Spleen (tissue), 11 donors: Measurements from ENCODE around the gene SYCE3. TPM values are rescaled to one million over a fixed set of nuclear protein-coding genes. Genes with fewer than 3 reads are reported as not detected.
A peak's percentile ranks its signal among the peaks of the same experiment; 100 is the strongest.

Source experiments
- DNase-seq: peaks from one replicate; pipeline ENCODE4 v3.0.0-alpha.2; 2020
- H3K27ac ChIP-seq, 8 donors: fragments of 200-600 bp; sonication (generic) in 7 of 8; 1 replicate in 4 of 8; 2 replicates in 4 of 8; pipeline versions ENCODE4 v1.5.0 to v1.8.0; 2016 to 2021; ENCODE audit warnings: inconsistent platforms in 4 of 8, mild to moderate bottlenecking in 4 of 8, moderate library complexity in 1 of 8
- H3K27me3 ChIP-seq, 7 donors: fragments of 200-600 bp; sonication (generic) in 6 of 7; replicated peaks in 1 of 7; 1 replicate in 4 of 7; 2 replicates in 3 of 7; pipeline versions ENCODE4 v1.5.0 to v1.8.0; 2016 to 2021; ENCODE audit warnings: inconsistent platforms in 3 of 7, mild to moderate bottlenecking in 1 of 7
- H3K36me3 ChIP-seq, 6 donors: fragments of 200-600 bp; sonication (generic) in 5 of 6; 1 replicate in 4 of 6; 2 replicates in 2 of 6; pipeline versions ENCODE4 v1.5.0 to v1.8.0; 2016 to 2021; ENCODE audit warnings: inconsistent platforms in 2 of 6
- H3K4me1 ChIP-seq, 6 donors: fragments of 200-600 bp; sonication (generic) in 5 of 6; 1 replicate in 3 of 6; 2 replicates in 3 of 6; pipeline versions ENCODE4 v1.5.0 to v1.8.0; 2016 to 2021; ENCODE audit warnings: inconsistent platforms in 3 of 6
- H3K4me3 ChIP-seq, 8 donors: fragments of 200-600 bp; sonication (generic) in 7 of 8; 1 replicate in 4 of 8; 2 replicates in 4 of 8; pipeline versions ENCODE4 v1.5.0 to v1.8.0; 2016 to 2021; ENCODE audit warnings: inconsistent platforms in 4 of 8, mild to moderate bottlenecking in 4 of 8, moderate library complexity in 2 of 8
- H3K9me3 ChIP-seq, 8 donors: fragments of 200-600 bp; sonication (generic) in 7 of 8; 1 replicate in 4 of 8; 2 replicates in 4 of 8; pipeline versions ENCODE4 v1.5.0 to v1.8.0; 2016 to 2021; ENCODE audit warnings: inconsistent platforms in 4 of 8
- POLR2A ChIP-seq, 3 donors: fragments of 450-650 bp; IDR thresholded peaks; one replicate each; pipeline ENCODE4 v1.5.1; 2017; ENCODE audit warnings: antibody characterized with exemption in 3 of 3, mild to moderate bottlenecking in 1 of 3
- POLR2AphosphoS5 ChIP-seq, 3 donors: sonication (generic); formaldehyde crosslinking; IDR thresholded peaks; one replicate each; pipeline ENCODE4 v1.5.1; 2017; ENCODE audit warnings: antibody characterized with exemption in 3 of 3
- WGBS, 5 donors: extraction: QIAGEN DNeasy Blood & Tissue Kit in 3 of 5; methylation state at CpG; one replicate each; pipeline versions ENCODE4 v1.1.5 to v1.1.7; 2013 to 2018; 5-methylcytosine and 5-hydroxymethylcytosine counted together
- intact Hi-C: fragments of 100-400 bp; cut with DNase I; formaldehyde crosslinking; loops from one replicate; pipeline ENCODE4 v1.15.0; 2023; ENCODE audit warnings: low total_unique reads
- polyA plus RNA-seq, 3 donors: library from polyadenylated mRNA; stranded (reverse); fragments of 200-250 nt; gene quantifications; one replicate each; pipeline ENCODE4 v1.2.1, GENCODE V29; 2013
- total RNA-seq, 7 donors: library from RNA; depleted of rRNA in 3 of 7; stranded (reverse); fragments of >200 nt in 3 of 7; fragmentation: NEBNext Ultra II Directional in 4 of 7; extraction: Animal tissue kit (Norgen Biotek cat#: 25700) in 4 of 7; gene quantifications; one replicate each; pipeline versions ENCODE4 v1.1.0 to v1.2.1, GENCODE V29; 2016 to 2021
- TF ChIP-seq, protein P1 (sequence below), 11 experiments: fragments of 200-600 bp in 7 of 11; fragments of 450-650 bp in 4 of 11; sonication (generic) in 4 of 11; IDR thresholded peaks in 8 of 11; conservative IDR thresholded peaks in 3 of 11; 1 replicate in 7 of 11; 2 replicates in 4 of 11; pipeline versions ENCODE4 v1.4.0 to v1.8.0; 2016 to 2021; ENCODE audit warnings: antibody characterized with exemption in 11 of 11, inconsistent platforms in 4 of 11, mild to moderate bottlenecking in 1 of 11
- donor health status: healthy with polysubstance abuse.
- donor health status: DM: no; HTN: no; CAD: no; lungs with moderate emphysema.
- donor health status: DM: no; HTN: no; CAD: no.
- donor health status: Bipolar disorder and iron deficiency.
- donor health status: healthy.
- donor health status: DM: no; HTN: no; CAD: no.
- donor health status: DM: yes; HTN: yes; CAD: no.

SYCE3 gene
- total and polyA plus RNA-seq, 10 donors, result 0.50 to 3.0 TPM; not detected in 8

DNA sequence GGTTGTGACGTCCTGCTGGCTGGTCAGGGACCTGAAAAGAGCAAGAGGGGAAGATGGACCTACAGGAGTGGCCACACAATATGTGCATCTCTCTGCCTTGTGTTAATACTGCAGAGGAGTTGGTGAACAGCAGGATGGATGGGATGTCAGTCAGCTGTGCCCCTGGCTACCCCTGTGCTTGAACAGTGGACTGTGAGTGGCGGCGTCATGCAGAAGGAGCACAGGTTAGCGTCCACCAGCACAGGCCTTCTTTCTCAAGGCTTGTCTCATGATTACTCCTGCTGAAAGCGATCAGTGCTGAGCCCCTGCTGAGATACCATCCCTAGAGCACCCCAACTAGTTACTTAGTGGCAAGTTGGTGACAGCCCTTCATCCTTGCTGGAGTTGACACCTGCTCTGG, 23.7 kb upstream of the SYCE3 start:
- H3K4me3 ChIP-seq, result no peak overlapping the region
- TF ChIP-seq POLR2AphosphoS5 (IDR thresholded peaks at IDR 0.05), result no peak
- TF ChIP-seq, protein P1, sequence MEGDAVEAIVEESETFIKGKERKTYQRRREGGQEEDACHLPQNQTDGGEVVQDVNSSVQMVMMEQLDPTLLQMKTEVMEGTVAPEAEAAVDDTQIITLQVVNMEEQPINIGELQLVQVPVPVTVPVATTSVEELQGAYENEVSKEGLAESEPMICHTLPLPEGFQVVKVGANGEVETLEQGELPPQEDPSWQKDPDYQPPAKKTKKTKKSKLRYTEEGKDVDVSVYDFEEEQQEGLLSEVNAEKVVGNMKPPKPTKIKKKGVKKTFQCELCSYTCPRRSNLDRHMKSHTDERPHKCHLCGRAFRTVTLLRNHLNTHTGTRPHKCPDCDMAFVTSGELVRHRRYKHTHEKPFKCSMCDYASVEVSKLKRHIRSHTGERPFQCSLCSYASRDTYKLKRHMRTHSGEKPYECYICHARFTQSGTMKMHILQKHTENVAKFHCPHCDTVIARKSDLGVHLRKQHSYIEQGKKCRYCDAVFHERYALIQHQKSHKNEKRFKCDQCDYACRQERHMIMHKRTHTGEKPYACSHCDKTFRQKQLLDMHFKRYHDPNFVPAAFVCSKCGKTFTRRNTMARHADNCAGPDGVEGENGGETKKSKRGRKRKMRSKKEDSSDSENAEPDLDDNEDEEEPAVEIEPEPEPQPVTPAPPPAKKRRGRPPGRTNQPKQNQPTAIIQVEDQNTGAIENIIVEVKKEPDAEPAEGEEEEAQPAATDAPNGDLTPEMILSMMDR (IDR thresholded peaks at IDR 0.05 in 8 of 11, conservative IDR thresholded peaks at IDR 0.05 in 3 of 11), result no peak
- TF ChIP-seq POLR2A (IDR thresholded peaks at IDR 0.05), result no peak
- peaks cover 0 to under 1% (median 0%) of the 10 kb centered on the region in 6 donors for H3K36me3 ChIP-seq
- H3K27ac ChIP-seq, result no peak overlapping the region
- 73 to 96% (median 82%) methylated on average over 5 of the region's 5 CpGs for WGBS, 5 donors
- intact Hi-C loops, result no loop called here
- H3K9me3 ChIP-seq, result no peaks in the 10 kb centered on the region
- H3K27me3 ChIP-seq, result no peaks in the 10 kb centered on the region
- peak; percentile 30 for DNase-seq
- peaks cover 5 to 24% (median 17%) of the 10 kb centered on the region in 6 donors for H3K4me1 ChIP-seq

DNA sequence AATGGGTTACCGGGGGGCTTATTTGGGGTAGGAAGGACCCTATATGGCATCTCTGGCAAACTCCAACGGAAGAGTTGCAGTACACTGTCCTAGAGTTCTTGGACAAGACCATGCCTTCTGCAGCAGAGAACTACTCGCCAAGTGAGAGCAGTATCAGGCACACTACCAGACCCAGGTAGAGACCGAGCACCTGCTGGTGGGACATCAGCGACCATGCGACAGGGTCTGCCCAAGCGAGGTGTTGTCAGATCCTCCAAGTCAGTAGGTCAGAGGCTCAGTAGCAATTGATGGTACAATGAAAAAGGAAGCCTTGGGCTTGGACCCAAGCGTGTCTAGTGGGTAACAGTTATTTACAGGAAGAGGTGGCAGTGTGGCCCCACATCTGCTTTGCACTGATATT, 23.1 kb upstream of the SYCE3 start:
- peaks cover 5 to 30% (median 23%) of the 10 kb centered on the region in 6 donors for H3K4me1 ChIP-seq
- TF ChIP-seq, protein P1 (IDR thresholded peaks at IDR 0.05 in 8 of 11, conservative IDR thresholded peaks at IDR 0.05 in 3 of 11), result no peak
- TF ChIP-seq POLR2AphosphoS5 (IDR thresholded peaks at IDR 0.05) (no peak), POLR2A (IDR thresholded peaks at IDR 0.05) (no peak)
- WGBS, 5 donors, result 86 to 93% (median 91%) methylated on average over 8 of the region's 8 CpGs
- H3K4me3 ChIP-seq, result no peak overlapping the region
- H3K9me3 ChIP-seq, result no peaks in the 10 kb centered on the region
- intact Hi-C loops, result no loop called here
- H3K27me3 ChIP-seq, result no peaks in the 10 kb centered on the region
- no peak overlapping the region for H3K27ac ChIP-seq
- DNase-seq, result peak; percentile 29
- peaks cover 0 to 7% (median 3%) of the 10 kb centered on the region in 6 donors for H3K36me3 ChIP-seq

DNA sequence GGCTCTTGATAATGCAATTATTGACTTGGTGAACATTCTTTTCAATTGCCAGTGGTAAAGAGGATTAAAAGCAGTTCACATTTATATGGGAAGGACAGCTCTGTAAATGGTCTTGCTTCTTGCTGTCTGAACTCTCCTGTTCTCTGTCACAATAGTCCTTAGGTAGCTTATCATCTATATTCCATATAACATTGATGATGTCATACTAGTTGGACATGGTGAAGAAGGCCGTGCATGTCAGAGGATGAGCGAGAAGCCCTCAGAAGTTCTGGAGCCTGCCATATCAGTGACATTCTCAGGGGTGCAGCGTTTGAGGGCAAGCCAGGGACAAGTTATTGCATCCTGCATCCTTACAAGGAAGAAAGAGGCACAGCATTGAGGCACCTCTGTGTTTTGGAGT, 22.5 kb upstream of the SYCE3 start:
- Histone ChIP-seq H3K4me1 (peaks cover 5 to 36% (median 25%) of the 10 kb centered on the region in 6 donors), H3K27ac (no peak overlapping the region), H3K4me3 (no peak overlapping the region), H3K36me3 (peaks cover 0 to 12% (median 5%) of the 10 kb centered on the region in 6 donors), H3K9me3 (no peaks in the 10 kb centered on the region), H3K27me3 (no peaks in the 10 kb centered on the region)
- WGBS, 5 donors, result 87 to 97% (median 93%) methylated on average over 3 of the region's 3 CpGs
- peak; percentile 37 for DNase-seq
- intact Hi-C loops, result no loop called here
- TF ChIP-seq POLR2AphosphoS5 (IDR thresholded peaks at IDR 0.05) (no peak), POLR2A (IDR thresholded peaks at IDR 0.05) (no peak)
- TF ChIP-seq, protein P1 (IDR thresholded peaks at IDR 0.05 in 8 of 11, conservative IDR thresholded peaks at IDR 0.05 in 3 of 11), result no peak

DNA sequence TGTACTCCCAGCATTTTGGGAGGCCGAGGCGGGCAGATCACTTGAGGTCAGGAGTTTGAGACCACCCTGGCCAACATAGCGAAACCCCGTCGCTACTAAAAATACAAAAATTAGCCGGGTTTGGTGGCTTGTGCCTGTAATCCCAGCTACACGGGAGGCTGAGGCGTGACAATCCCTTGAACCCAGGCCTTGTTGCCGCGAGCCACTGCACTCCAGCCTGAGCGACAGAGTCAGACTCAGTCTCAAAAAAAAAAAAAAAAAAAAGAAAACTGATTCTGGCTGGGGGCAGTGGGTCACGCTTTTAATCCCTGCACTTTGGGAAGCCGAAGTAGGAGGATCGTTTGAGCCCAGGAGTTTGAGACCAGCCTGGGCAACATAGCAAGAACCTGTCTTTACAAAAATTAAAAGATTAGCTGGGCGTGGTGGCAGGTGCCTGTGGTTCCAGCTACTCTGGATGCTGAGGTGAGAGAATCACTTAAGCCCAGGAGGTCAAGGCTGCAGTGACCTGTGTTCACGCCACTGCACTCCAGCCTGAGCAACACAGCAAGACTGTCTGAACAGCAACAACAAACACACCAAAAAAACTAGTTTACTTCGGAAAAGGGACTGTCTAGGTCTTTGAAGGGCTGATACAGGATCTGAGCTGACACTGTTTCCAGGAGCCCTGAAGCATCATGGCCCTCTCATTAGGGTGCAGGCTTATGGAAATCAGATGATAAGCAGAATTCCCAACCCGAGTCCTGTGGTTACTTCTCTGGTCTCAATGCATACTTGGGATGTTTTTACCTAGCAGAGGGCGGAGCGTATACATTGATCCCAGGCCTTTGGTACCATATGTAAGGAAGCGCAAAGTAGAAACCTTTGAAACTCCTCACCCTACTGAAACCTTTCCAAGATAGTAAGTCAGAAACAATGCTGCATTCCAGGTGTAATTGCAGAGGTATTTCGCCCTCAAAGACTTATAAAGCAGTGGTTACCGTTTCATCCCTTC, 21.7 kb upstream of the SYCE3 start:
- DNase-seq, result peak; percentile 56
- Histone ChIP-seq H3K27ac (no peak overlapping the region), H3K9me3 (no peaks in the 10 kb centered on the region), H3K4me3 (no peak overlapping the region), H3K4me1 (peaks cover 5 to 44% (median 25%) of the 10 kb centered on the region in 6 donors), H3K36me3 (peaks cover 0 to 21% (median 11%) of the 10 kb centered on the region in 6 donors), H3K27me3 (no peaks in the 10 kb centered on the region)
- intact Hi-C loops, result no loop called here
- WGBS, 5 donors, result 94 to 96% (median 96%) methylated on average over 23 of the region's 23 CpGs
- TF ChIP-seq POLR2A (IDR thresholded peaks at IDR 0.05) (no peak), POLR2AphosphoS5 (IDR thresholded peaks at IDR 0.05) (no peak)
- TF ChIP-seq, protein P1 (IDR thresholded peaks at IDR 0.05 in 8 of 11, conservative IDR thresholded peaks at IDR 0.05 in 3 of 11), result no peak
